Iris pigment epithelial cell (primary cell): Measurements from ENCODE around the gene HACD4.

Experiments used
- DNase-seq: peaks from one replicate; pipeline ENCODE4 v3.0.0-alpha.2; 2011; ENCODE audit warnings: low read depth

The HACD4 gene

GRCh38 chr9:21031091-21031807, at the start of gene HACD4:
HACD4 (minus strand) TSS chr9:21031640; CDS start chr9:21031590, 50 bp downstream.
- peak; percentile 47 for DNase-seq

- no peak for DNase-seq
These were observed 49.4 kb upstream of the HACD4 start for GRCh38 chr9:21080793-21081192.

- DNase-seq: no peak
These were observed 47.3 kb upstream of the HACD4 start for GRCh38 chr9:21078702-21079101.

- DNase-seq: no peak
These were observed 46.3 kb upstream of the HACD4 start, which contains the start of gene IFNB1 for GRCh38 chr9:21077781-21078180. IFNB1 (minus strand) TSS chr9:21077942; CDS start chr9:21077869, 73 bp downstream.

GRCh38 chr9:21075484-21075883, 44.0 kb upstream of the HACD4 start:
- no peak for DNase-seq

GRCh38 chr9:21070906-21071305, 39.5 kb upstream of the HACD4 start:
- peak; percentile 15 for DNase-seq

- peak; percentile 97 for DNase-seq
These were observed 38.7 kb upstream of the HACD4 start for GRCh38 chr9:21070171-21070571.

GRCh38 chr9:21060919-21061561, 29.6 kb upstream of the HACD4 start:
- peak; percentile 38 for DNase-seq

GRCh38 chr9:21056931-21057330, 25.5 kb upstream of the HACD4 start:
- peak; percentile 29 for DNase-seq

- DNase-seq: no peak
These were observed 22.4 kb upstream of the HACD4 start for GRCh38 chr9:21053851-21054250.

GRCh38 chr9:21047281-21047691, 15.8 kb upstream of the HACD4 start:
- no peak for DNase-seq

- DNase-seq: no peak
These were observed 12.4 kb upstream of the HACD4 start for GRCh38 chr9:21043841-21044240.

GRCh38 chr9:21042466-21042865, 11.0 kb upstream of the HACD4 start:
- no peak for DNase-seq

GRCh38 chr9:21039302-21039701, 7.9 kb upstream of the HACD4 start:
- DNase-seq: no peak

GRCh38 chr9:21037278-21037677, 5.8 kb upstream of the HACD4 start:
- DNase-seq: no peak

- DNase-seq: no peak
These were observed 356 bp upstream of the HACD4 start for GRCh38 chr9:21031808-21032183.

GRCh38 chr9:21030389-21031035, 928 bp downstream of the HACD4 start:
- peak; percentile 78 for DNase-seq

- DNase-seq: no peak
These were observed 1.8 kb downstream of the HACD4 start for GRCh38 chr9:21029661-21030060.

- no peak for DNase-seq
These were observed 3.0 kb downstream of the HACD4 start for GRCh38 chr9:21028466-21028865.

GRCh38 chr9:21027295-21027694, 4.1 kb downstream of the HACD4 start:
- DNase-seq: peak; percentile 57

GRCh38 chr9:21023861-21024260, 7.6 kb downstream of the HACD4 start:
- no peak for DNase-seq

- DNase-seq: no peak
These were observed 13.3 kb downstream of the HACD4 start for GRCh38 chr9:21018177-21018576.
